Activated CD8-positive, alpha-beta memory T cell treated with anti-CD3 and anti-CD28 coated beads, Interleukin-2, amount 50 U/mL, for 24 hours (primary cell): Measurements from ENCODE around the gene ZNFX1.
A peak's percentile ranks its signal among the peaks of the same experiment; 100 is the strongest.
"Not testable (repeated sequence)": the region's sequence is repeated elsewhere in the genome, so short reads cannot be mapped to it uniquely, and the experiment has no call there.

Experiments used
- DNase-seq: peaks from one replicate; pipeline ENCODE4 v3.0.0-alpha.2; 2020; ENCODE audit errors: extremely low read depth

The ZNFX1 gene

GRCh38 chr20:49248301-49248700 is 29.6 kb downstream of the ZNFX1 start:
- DNase-seq = no peak

GRCh38 chr20:49247792-49248191 is 30.1 kb downstream of the ZNFX1 start:
- DNase-seq = no peak

- DNase-seq = no peak
Measured at GRCh38 chr20:49247169-49247723, 30.6 kb downstream of the ZNFX1 start.

GRCh38 chr20:49245921-49246740 is 31.7 kb downstream of the ZNFX1 start:
- no peak for DNase-seq

GRCh38 chr20:49237531-49237930 is 40.3 kb downstream of the ZNFX1 start:
- no peak for DNase-seq

GRCh38 chr20:49236301-49236700 is 41.6 kb downstream of the ZNFX1 start:
- DNase-seq = no peak

GRCh38 chr20:49234831-49235230 is 43.0 kb downstream of the ZNFX1 start:
- DNase-seq = no peak

- no peak for DNase-seq
Measured at GRCh38 chr20:49233226-49233625, 44.6 kb downstream of the ZNFX1 start.

GRCh38 chr20:49231471-49231870 is 46.4 kb downstream of the ZNFX1 start:
- no peak for DNase-seq

GRCh38 chr20:49230561-49231133 is 47.2 kb downstream of the ZNFX1 start:
- no peak for DNase-seq

GRCh38 chr20:49230021-49230420 is 47.8 kb downstream of the ZNFX1 start:
- no peak for DNase-seq

GRCh38 chr20:49229381-49229780 is 48.5 kb downstream of the ZNFX1 start:
- no peak for DNase-seq

GRCh38 chr20:49228676-49229075 is 49.2 kb downstream of the ZNFX1 start:
- DNase-seq = no peak

GRCh38 chr20:49225896-49226295 is 52.0 kb downstream of the ZNFX1 start:
- DNase-seq = no peak

- no peak for DNase-seq
Measured at GRCh38 chr20:49219924-49220831, 57.7 kb downstream of the ZNFX1 start.

- peak; percentile 94 for DNase-seq
Measured at GRCh38 chr20:49219091-49219923, 58.5 kb downstream of the ZNFX1 start, which contains the start of gene DDX27. Gene DDX27, plus strand, starts transcription at chr20:49219416. Its CDS starts 33 bp downstream, at chr20:49219449.

- DNase-seq = not testable (repeated sequence)
Measured at GRCh38 chr20:49218739-49219090, 59.1 kb downstream of the ZNFX1 start.

- peak; percentile 91 for DNase-seq
Measured at GRCh38 chr20:49216991-49217578, 60.8 kb downstream of the ZNFX1 start.

GRCh38 chr20:49215232-49215631 is 62.6 kb downstream of the ZNFX1 start:
- no peak for DNase-seq

GRCh38 chr20:49214571-49214970 is 63.3 kb downstream of the ZNFX1 start:
- no peak for DNase-seq

- no peak for DNase-seq
Measured at GRCh38 chr20:49210757-49211110, 67.1 kb downstream of the ZNFX1 start.
